ENCODE data around the gene JUND. TPM values are rescaled to one million over a fixed set of nuclear protein-coding genes. Genes with fewer than 3 reads are reported as not detected.

The JUND gene
- total RNA-seq = 47.5 and 69.6 TPM in 2 replicates

DNA sequence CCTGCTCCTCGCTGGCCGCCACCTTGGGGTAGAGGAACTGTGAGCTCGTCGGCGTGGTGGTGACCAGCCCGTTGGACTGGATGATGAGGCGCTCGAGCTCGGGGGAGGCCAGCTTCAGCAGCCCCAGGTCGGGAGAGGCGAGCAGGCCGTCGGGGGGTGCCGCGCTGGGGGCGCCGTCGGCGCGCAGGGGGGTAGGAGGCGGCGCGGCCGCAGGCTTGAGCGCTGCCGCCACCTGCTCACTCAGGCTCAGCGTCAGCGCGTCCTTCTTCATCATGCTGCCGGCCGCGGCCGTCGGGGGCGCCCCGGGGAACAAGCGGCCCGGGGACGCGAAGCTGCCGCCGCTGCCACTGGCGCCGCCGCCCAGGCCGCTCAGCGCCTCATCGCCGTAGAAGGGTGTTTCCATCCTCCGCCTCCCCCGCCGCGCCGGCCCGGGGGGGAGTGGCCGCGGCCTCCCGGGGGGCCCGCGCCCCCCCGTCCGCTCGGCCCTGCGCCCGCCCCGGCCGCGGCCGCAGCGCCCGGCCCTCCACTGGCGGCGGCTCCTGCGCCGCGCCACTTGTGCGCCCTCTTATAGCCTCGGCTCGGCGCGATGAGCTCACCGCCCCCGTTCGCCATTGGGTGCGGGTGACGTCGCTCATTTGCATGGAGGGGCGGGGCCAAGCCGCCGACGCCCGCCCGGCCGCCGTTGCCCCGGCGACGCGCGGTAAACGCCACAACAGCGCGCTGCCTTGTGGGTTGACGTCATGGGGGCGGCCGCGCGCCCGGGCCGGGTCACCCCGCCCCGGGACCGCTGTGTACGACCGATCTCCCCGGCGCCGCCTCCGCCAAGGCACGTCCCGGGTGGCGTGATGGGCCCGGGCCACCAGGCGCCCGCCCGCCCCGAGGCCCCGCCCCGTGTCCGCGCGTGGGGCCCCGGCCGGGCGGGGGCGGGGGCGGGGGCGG, at the start of gene JUND:
Gene JUND (minus strand): TSS at position 541 of the 939 bp plus-strand sequence. CDS start 138 bp downstream, at position 403.

GRCh38 chr19:18322759-18323460, 41.5 kb upstream of the JUND start, which contains the start of gene LSM4:
LSM4 (minus strand) TSS chr19:18323076; CDS start chr19:18323020, 56 bp downstream.

GRCh38 chr19:18274219-18274780, 7.1 kb downstream of the JUND start, which contains the start of gene IQCN:
IQCN (minus strand) TSS chr19:18274452; CDS start chr19:18269478, 4,974 bp downstream.

Other genes starting within 250 kb of the JUND start
- gene IL12RB1, start 194.7 kb downstream of the JUND start, total RNA-seq = 0.14 and 0.18 TPM in 2 replicates
- 1.8 and 2.5 TPM in 2 replicates for gene MAST3, start 183.8 kb downstream of the JUND start, total RNA-seq
- gene PIK3R2, start 128.5 kb downstream of the JUND start, total RNA-seq = 3.4 and 7.4 TPM in 2 replicates
- 7.2 and 11.2 TPM in 2 replicates for gene IFI30, start 107.8 kb downstream of the JUND start, total RNA-seq
- gene MPV17L2, start 88.4 kb downstream of the JUND start, total RNA-seq = 6.0 and 6.4 TPM in 2 replicates
- gene RAB3A, start 77.6 kb downstream of the JUND start, total RNA-seq = 2.4 and 3.1 TPM in 2 replicates
- 0.57 and 4.9 TPM in 2 replicates for gene PDE4C, start 55.2 kb downstream of the JUND start, total RNA-seq
- gene IQCN, start 7.2 kb downstream of the JUND start, total RNA-seq = 0.14 and 0.28 TPM in 2 replicates
- gene LSM4, start 41.5 kb upstream of the JUND start, total RNA-seq = 78.1 and 107 TPM in 2 replicates
- 33.1 and 44.2 TPM in 2 replicates for gene PGPEP1, start 59.0 kb upstream of the JUND start, total RNA-seq
- gene GDF15, start 104.5 kb upstream of the JUND start, total RNA-seq = 62.4 and 105 TPM in 2 replicates
- 0.14 and 0.28 TPM in 2 replicates for gene LRRC25, start 116.0 kb upstream of the JUND start, total RNA-seq
- gene SSBP4, start 137.8 kb upstream of the JUND start, total RNA-seq = 32.9 and 45.6 TPM in 2 replicates
- gene ISYNA1, start 156.5 kb upstream of the JUND start, total RNA-seq = 9.2 and 23.0 TPM in 2 replicates
- gene ELL, start 240.4 kb upstream of the JUND start, total RNA-seq = 17.8 and 20.9 TPM in 2 replicates

Data from smooth muscle cell of bladder (primary cell).